GF-D8 (cell line): ENCODE data around the gene CDH4.

Experiments
- DNase-seq: peaks from one replicate; lab custom pipeline; 2025; lab: John Stamatoyannopoulos, UW

Gene CDH4

DNA sequence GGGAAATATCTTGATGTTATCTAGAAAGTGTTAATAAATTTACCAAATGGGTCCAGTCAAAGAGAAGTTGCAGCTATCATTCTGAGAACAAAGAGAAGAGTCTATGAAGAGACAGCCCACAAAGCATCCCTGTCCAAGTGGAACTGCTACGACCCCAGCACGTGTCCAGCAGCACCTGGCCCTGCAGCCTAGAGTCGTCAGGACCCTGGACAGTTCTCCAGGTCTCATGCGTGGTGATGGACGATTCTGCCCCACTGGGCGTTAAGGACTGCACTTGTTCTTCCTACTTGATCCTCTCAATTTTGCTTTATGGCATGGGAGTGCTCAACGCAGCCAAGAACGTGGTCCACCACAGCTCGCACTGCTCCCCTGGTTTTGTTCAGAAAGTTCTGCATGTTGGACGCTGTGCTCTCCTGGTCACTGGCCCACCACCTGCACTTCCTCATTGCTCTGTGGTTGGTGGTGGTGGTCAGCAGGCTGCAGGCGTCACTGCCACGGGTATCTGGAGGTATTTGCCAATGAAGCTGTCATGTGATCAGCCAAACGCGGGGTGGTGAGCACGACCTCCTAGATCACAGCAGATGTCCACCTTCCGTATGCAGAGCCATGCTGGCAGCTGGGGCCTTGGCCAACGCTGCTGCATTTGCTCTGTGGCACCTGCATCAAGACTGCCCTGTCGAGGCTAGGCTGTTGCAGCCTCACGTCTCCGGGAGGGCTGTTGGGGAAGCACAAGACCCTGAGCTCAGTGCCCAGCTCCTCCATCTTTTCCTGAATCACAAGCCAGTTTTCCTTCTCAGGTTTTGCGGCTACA lies 356.4 kb downstream of the CDH4 start:
- DNase-seq: no peak

DNA sequence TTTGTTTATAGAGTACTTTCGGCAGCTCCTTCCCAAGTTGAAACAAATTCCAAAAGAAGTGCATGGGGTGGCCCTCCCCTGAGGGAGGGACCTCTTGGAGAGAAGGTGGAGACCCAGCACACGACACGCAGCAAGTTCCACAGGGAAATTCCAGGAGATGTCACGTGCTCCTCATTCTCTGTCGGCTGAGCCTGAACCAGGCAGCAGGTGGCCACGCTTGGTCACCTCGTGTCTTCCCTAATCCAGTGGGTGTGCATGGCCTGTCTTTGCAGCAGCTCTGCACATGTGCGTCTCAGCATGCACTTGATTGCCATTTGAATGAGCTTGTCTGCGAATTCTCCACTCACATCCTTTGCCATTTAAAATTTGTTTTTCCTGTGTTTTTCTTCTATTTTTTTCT lies 357.4 kb downstream of the CDH4 start:
- no peak for DNase-seq

DNA sequence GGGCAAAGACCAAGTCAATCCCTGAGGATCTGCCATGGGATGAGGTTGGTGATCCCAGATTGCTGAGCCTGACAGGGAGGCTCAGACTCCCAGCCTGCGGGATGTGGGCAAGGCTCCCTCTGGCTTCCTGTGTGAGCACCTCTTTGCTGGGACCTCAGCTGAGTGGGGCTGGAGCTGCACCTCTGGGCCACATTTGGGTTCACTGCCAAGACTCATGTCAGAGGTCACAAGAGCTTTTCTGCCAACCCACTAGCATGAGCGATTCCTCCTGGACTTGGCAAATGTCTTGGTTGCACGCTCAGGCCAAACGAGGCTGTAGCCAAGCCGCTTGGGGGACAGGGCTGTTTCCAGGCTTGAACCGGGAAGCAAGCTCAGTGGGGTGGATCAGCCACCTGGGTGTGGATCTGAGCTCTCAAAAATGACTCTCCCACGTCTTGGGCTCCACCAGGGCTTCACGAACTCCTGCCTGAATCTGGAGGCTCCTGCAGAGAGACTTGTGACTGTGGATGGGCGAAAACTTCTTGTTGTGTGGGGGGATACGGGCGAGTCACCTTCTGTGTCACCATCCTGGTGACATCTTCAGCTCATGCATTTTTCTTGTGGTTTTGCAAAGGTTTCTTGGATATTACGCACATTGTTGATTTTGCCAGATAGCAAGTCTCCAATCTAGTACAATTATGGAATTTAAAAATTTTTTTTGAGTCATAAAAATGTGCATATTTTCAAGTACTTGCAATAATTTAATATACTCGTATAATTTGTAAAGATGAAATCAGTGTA lies 359.5 kb downstream of the CDH4 start:
- no peak for DNase-seq

GRCh38 chr20:61613917-61614705 lies 362.1 kb downstream of the CDH4 start:
- no peak for DNase-seq

GRCh38 chr20:61614706-61615100 lies 362.6 kb downstream of the CDH4 start:
- no peak for DNase-seq

DNA sequence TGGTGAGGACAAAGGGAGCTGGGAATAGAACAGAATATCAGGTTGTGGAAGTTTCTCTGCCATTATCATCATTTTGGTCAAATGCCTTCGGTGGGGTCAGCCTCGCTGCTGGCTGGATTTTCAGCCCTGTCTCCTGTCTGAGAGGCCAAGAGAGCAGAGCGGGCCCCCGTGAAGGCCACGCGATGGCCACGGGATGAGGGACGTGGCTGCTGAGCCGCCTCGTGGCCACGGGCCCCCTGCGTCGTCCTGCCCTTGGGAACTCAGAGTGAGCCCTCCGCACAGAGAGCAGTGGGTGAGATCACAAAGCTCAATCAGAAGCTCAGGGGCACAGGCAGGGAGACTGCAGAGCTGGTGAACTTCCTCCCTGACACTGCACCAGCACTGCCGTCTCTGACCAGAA lies 363.7 kb downstream of the CDH4 start:
- no peak for DNase-seq

DNA sequence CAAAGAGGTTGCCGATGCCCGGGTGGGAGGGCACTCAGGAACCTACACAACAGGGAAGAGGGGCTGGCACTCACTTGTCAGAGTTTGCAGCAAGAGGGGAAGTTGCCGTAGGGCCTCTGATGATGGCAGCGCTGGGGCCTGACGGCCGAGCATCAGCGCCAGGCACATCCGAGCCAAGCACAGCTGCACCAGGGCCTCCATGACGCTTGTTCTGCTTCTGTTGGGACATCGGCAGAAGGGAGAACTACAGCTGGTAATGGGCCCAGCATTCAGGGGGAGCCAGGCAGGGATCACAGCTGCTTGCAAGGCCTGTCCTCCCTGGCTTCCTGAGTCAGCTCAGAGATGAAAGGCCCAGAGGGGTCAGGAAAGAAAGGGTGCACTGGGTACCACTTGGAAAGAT lies 367.7 kb downstream of the CDH4 start:
- no peak for DNase-seq

DNA sequence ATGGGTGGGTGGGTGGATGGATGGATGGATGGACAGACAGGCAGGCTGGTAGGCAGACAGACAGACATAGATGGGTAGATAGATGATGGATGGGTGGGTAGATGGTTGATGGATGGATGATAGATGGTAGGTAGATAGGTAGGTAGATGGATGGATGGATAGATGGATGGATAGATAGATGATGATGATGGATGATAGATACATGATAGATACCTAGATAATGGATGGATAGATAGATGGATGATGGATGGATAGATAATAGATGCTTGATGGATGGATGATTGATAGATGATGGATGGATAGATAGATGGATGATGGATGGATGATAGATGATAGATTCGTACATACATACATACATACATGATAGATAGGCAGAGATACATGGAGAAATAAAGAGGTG lies 368.1 kb downstream of the CDH4 start:
- DNase-seq: no peak

DNA sequence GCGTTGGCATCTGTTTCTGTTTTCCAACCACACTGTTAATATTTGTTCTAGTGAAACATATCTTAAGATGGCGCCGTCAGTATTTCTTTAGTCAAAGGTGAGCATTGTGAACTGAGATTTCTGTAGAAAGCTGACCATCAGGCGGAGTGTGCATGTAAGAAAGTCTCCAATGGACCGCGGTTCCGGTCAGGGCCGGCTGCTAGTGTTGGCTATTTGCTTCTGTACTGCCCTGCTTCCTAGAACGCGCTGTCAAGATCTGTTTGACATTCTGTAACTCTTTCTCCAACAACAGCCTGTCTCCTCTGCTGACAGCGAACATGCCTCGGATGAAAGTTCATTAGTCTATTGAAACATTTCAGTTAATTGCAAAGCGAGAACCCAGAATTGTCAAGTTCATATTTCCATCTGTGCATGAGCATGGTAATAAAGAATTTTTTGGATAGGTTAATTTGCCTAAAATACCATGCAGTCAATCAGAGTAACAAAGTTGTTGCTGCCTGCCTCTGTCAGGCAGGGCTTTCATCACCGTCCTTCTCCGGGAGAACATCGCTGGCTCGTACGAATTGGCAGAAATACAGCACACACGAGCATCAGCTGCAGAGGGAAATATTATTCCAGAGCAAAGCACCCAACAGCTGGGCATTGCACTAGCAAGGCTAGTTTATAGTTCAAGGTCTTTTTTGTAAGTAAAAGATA lies 369.1 kb downstream of the CDH4 start:
- no peak for DNase-seq

DNA sequence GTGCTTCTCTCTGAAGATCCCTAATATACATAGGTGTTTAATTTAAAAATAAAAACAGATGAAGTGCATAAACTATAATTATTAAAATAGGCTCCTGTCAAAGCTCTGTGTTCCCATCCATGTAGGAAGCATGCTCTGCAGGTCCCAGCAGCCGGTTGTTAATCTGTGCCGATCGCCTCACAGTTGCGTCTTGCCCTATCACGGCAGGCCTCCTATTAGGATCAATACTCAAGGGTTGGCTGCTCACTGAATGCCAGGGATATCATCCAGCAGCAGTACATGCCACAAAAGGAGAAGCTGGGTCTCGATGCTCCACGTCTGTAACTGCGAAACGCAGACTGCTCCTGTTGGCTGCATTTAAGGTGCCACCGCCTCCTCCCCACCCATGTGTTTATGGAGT lies 369.8 kb downstream of the CDH4 start:
- DNase-seq: no peak

GRCh38 chr20:61623451-61623850 lies 371.4 kb downstream of the CDH4 start:
- DNase-seq: no peak

GRCh38 chr20:61625246-61625645 lies 373.2 kb downstream of the CDH4 start:
- DNase-seq: no peak

DNA sequence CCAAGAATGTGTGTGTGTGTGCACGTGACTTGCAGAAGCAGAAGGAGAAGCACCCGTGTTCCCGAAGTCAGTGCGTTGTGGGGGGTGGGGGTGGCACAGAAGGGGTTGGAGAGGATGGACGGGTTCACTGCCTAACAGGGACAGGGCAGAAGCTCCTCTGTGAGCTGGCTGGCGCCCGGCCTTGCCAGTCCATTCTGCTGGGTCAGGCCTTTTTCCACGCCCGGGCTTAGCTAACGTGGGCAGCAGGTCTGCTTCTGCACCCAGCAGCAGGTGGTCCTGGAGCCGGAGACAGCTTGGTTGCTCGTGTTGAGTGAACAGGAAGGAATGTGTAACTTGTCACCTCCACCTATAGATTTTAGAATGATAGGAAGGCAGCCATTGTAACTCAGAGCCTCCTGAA lies 374.4 kb downstream of the CDH4 start:
- no peak for DNase-seq

DNA sequence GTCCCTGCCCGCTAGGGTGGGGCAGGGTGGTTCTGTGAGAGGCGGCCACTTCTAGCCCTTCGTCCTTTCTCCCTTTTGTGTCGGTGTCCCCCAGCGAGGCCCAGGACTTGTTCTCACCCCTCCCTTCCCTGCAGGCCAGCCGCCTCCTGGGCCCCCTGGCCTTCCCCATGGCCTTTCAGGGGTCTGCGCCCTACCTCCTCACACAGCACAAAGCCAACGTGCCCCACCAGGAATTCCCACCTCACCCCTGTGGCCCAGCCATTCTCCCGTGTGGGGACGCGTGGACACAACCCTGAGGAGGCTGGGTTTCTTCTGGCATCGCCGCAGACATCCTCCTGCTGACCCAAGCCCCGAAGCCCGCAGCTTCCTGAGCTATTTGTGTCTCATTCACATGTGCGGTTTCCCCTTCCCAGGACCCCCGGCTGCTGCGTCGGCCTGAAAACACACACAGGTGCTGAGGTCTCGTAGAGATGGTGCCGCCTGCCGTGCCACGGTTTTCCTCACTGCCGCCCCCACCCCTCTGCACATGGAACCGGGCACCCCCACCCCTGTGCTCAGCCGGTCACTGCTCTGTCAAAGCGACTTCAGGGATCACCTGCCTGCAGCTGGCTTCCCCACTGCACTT lies 375.8 kb downstream of the CDH4 start:
- DNase-seq: no peak

GRCh38 chr20:61628480-61628879 lies 376.4 kb downstream of the CDH4 start:
- DNase-seq: no peak

GRCh38 chr20:61628901-61629601 lies 377.0 kb downstream of the CDH4 start:
- no peak for DNase-seq

- no peak for DNase-seq
These were observed 377.7 kb downstream of the CDH4 start for GRCh38 chr20:61629602-61630390.

DNA sequence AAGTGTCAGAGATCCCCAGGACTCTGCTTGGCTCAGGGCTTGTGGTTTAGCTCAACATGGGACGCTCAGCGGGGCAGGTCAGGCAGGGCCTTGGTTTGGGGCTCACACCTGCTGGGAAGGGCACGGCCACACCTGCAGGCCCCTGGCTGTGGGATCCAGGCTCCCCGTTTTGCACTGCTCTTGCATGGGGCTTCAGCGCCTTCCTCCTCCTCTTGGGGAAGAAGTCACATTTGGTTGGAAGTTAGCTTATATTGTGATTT lies 378.3 kb downstream of the CDH4 start:
- no peak for DNase-seq

GRCh38 chr20:61630816-61631215 lies 378.8 kb downstream of the CDH4 start:
- no peak for DNase-seq

- no peak for DNase-seq
These were observed 379.7 kb downstream of the CDH4 start for GRCh38 chr20:61631751-61632150.
